22Rv1 (cell line): ENCODE results near the gene SACM1L.

Experiments
- H3K27ac ChIP-seq: fragments of 450-650 bp; 2 replicates; pipeline ENCODE4 v1.5.1; 2017
- CTCF ChIP-seq: fragments of 450-650 bp; IDR thresholded peaks from 2 replicates; pipeline ENCODE4 v1.5.1; 2017; ENCODE audit warnings: mild to moderate bottlenecking
- ZFX ChIP-seq: fragments of 450-650 bp; IDR thresholded peaks from 2 replicates; pipeline ENCODE4 v1.6.1; 2017; ENCODE audit warnings: antibody characterized with exemption, borderline replicate concordance

The SACM1L gene

GRCh38 chr3:45736707-45737106 is 47.5 kb downstream of the SACM1L start:
- no peak overlapping the region for H3K27ac ChIP-seq
- no peak for TF ChIP-seq CTCF
- no peak for TF ChIP-seq ZFX

- H3K27ac ChIP-seq = no peak overlapping the region
- TF ChIP-seq ZFX (no peak), CTCF (no peak)
Observed at GRCh38 chr3:45737234-45737633, 48.0 kb downstream of the SACM1L start.

- no peak overlapping the region for H3K27ac ChIP-seq
- TF ChIP-seq ZFX = no peak
- no peak for TF ChIP-seq CTCF
Observed at GRCh38 chr3:45739991-45740390, 50.8 kb downstream of the SACM1L start.

GRCh38 chr3:45741247-45741646 is 52.1 kb downstream of the SACM1L start:
- H3K27ac ChIP-seq = no peak overlapping the region
- TF ChIP-seq ZFX = no peak
- TF ChIP-seq CTCF = no peak

- TF ChIP-seq CTCF (no peak), ZFX (no peak)
- no peak overlapping the region for H3K27ac ChIP-seq
Observed at GRCh38 chr3:45741742-45742460, 52.7 kb downstream of the SACM1L start.

- TF ChIP-seq ZFX (no peak), CTCF (no peak)
- H3K27ac ChIP-seq = no peak overlapping the region
Observed at GRCh38 chr3:45742461-45743089, 53.4 kb downstream of the SACM1L start.

GRCh38 chr3:45746165-45746776 is 57.1 kb downstream of the SACM1L start:
- no peak for TF ChIP-seq ZFX
- no peak overlapping the region for H3K27ac ChIP-seq
